Measurements from ENCODE around the gene MYNN. TPM values are rescaled to one million over a fixed set of nuclear protein-coding genes. Genes with fewer than 3 reads are reported as not detected.
A peak's percentile ranks its signal among the peaks of the same experiment; 100 is the strongest.

MYNN gene
- total RNA-seq, 1 donor from 2014 or later = 11.6 TPM

DNA sequence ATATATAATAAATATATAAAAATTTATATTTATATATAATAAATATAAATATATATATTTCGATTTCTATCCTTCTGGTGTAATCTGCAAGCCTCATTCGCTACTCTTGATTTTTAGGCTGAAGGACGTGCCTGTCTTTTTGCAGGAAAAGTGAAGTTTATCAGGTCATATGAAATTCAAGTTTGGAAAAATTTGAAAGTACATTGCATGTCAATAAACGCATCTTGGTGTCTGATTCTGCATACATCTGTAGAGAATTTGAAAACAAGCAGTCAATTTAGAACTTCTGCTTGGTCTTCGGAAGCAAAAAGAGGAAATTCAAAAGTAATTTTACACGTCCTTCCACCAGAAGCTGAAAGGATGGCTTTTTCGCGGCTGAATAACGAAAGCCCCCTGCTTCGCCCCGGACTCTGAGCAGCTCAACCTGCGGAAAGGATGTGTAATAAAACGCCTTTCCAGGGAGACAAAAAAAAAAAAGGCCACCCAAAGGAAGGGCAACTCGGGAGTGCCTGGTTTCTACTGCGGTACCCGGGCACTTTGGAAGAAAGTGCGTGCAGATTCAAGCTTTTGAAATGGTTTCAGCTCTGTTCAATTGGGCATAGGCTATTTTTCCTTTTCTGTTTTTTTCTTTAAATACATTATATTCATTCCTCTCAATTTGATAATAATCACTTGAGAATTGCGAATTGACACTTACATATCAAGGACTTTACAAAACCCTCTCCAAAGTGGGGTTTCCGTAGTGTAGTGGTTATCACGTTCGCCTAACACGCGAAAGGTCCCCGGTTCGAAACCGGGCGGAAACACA lies 1.5 kb upstream of the MYNN start:
- no peak for DNase-seq (ENCODE audit: low spot score)
- intact Hi-C loops (cut with DNase I) = loop anchor here (5.0 kb wide), 1 partner anchor 41 kb away; the partner anchor contains the start of genes LRRC34 and LRRIQ4

DNA sequence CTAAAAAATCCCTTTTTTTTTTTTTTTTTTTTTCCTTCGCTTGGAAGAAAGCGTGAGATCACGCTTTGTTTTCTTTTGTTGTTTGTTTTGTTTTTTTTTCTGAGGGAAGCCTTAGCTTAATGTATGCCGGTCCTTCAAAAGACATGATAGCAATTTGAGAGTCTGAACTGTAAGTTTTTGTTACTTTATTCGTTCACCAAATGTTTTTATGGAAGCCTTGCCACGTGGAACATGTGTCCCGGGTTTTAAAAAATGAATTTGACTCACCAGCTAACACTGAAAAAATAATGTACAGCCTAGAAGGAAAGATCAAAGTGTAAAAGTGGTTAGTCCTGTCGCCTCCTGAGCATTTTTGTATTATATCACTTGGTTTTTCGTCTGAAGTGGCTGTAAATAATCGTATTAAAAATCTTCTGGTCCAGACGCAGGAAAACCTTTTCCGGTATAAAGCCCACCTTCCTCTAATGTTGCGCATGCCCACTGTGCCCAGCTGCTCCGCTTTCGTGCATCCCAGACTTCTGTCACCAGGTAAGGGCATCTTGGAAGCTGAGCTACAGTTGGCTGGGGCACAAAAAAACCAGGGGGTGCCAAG lies 795 bp upstream of the MYNN start:
- peak; percentile 78 for DNase-seq (ENCODE audit: low spot score)

DNA sequence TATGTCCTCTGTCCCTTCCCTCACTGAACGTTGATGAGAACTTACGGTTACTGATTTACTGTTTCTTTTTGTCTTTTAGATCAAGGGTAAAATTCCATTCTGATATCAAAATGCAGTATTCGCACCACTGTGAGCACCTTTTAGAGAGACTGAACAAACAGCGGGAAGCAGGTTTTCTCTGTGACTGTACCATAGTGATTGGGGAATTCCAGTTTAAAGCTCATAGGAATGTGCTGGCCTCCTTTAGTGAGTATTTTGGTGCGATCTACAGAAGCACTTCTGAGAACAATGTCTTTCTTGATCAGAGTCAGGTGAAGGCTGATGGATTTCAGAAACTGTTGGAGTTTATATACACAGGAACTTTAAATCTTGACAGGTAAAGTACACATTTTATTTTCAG lies 990 bp downstream of the MYNN start:
- no peak for DNase-seq (ENCODE audit: low spot score)
- intact Hi-C loops (cut with DNase I) = loop anchor here (5.0 kb wide), 1 partner anchor 38 kb away; the partner anchor contains the start of genes LRRC34 and LRRIQ4

More for the DNA sequence above, 795 bp upstream of the MYNN start:
- intact Hi-C loops (cut with DNase I) = loop anchor here (5.0 kb wide), 1 partner anchor 40 kb away; the partner anchor contains the start of genes LRRC34 and LRRIQ4

DNA sequence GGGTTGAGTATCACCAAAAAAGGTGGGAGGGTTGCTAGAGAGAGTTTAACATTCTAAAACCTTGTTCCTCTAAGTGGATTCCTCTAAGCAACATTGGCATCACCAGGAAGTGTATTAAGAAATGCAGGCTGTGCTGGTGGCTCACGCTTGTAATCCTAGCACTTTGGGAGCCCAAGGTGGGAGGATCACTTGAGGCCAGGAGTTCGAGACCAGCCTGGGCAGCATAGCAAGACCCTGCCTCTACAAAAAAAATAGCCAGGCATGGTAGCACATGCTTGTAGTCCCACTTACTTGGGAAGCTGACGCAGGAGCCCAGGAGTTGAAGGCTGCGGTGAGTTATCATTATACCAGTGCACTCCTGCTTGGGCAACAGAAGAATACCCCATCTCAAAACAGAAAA lies 4.6 kb downstream of the MYNN start:
- no peak for DNase-seq (ENCODE audit: low spot score)
- intact Hi-C loops (cut with DNase I) = no loop called here

DNA sequence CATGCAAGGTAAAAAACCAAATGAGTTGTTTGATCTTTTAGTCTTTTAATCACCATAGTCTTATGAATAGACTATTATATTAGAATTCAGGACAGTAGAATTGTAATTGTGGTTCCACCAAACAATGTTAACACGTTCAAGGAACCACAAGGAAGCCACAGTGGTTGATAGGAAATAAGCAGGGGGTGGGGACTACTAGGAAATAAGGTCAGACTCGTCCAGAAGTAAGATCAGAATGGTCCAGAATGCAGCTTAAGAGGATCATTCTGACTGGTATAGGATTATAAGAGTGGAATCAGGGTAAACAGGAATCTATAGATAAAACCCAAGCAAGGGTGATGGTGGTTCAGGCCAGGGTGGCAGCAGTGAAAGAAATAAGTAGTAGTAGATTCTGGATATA lies 7.5 kb downstream of the MYNN start:
- intact Hi-C loops (cut with DNase I) = no loop called here

DNA sequence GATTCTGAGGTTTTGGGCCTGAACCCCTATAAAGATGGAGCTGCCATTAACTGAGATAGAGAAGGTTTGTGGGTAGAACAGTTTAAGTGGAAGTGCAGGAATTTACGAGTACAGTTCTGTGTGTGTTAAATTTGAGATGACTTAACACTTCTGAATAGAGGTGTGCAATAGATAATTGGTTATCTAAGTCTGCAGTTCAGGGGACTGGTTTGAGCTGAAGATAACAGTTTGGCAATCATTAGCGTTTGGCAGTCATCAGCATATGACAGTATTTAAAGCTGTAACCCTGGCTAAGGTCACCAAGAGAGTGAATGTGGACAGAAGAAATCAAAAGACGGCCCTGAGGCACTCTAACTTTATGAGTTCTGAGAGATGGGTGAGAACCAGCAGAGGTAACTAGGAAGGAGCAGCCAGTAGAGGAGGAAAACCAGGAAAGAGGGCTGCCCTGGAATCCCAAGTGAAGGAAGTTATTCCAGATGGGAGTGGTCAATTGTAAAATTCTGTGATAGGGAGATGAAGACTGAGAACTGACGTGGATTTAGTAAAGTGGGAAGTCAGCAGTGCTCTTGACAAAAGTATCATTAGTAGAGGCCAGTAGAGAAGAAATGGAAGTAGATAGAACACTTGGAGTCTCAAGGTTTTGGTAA lies 8.1 kb downstream of the MYNN start:
- intact Hi-C loops (cut with DNase I) = no loop called here
- DNase-seq (ENCODE audit: low spot score) = no peak

More for the DNA sequence above, 7.5 kb downstream of the MYNN start:
- no peak for DNase-seq (ENCODE audit: low spot score)

DNA sequence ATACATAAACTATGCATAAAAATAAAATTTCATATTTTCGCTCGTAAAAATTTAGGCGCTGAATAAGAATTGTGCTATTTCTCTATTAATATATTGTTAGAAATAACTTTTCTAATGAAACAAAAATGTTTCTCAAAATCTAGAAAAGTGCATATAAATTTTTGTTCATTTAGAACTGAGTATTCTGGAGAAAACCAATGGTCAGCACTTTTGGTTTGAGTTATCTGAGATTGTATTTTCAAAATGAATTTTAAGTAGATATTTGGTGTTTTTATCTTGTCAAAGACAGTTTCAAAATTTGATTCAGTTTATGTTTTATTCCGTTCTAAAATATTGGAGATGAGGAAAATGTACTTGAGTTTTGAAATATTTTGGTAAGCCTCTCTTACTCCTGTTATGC lies 13.9 kb downstream of the MYNN start:
- intact Hi-C loops (cut with DNase I) = no loop called here
- DNase-seq (ENCODE audit: low spot score) = no peak

DNA sequence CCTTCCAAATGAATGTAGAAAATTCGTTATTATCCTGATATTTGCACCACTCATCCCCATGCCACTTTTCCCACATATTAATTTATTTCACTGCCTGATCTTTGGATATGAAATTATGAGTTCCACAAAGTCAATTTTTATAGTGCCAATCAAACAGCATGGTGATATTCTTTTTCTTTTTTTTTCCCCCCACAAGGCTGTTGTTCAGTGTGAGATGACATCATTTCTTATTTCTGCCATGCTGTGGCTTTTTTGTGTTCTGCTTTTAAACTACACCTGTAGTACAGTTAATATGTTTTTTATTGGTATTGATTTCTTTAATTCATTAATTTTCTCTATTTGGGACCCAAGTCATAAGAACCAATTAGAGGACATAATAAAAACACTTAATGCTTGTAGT lies 14.6 kb downstream of the MYNN start:
- intact Hi-C loops (cut with DNase I) = no loop called here

DNA sequence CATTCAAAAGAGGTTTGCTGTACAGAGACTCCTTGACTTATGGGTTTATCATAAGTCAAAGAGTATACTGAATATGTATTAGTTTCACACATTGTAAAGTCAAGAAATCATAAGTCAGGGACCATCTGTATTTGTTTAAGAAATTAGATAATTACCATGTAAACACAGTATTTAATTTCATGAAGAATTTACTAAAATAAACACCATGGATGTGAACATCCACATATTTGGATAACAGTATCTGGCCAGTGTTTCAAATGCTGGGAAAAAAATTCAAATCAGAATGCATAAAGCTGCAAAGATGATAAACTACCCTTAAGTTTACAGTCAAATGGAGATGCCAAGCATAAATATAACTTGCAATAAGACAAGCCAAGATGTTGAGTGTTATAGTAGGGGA lies 17.0 kb downstream of the MYNN start:
- intact Hi-C loops (cut with DNase I) = no loop called here

More for the DNA sequence above, 14.6 kb downstream of the MYNN start:
- DNase-seq (ENCODE audit: low spot score) = no peak

DNA sequence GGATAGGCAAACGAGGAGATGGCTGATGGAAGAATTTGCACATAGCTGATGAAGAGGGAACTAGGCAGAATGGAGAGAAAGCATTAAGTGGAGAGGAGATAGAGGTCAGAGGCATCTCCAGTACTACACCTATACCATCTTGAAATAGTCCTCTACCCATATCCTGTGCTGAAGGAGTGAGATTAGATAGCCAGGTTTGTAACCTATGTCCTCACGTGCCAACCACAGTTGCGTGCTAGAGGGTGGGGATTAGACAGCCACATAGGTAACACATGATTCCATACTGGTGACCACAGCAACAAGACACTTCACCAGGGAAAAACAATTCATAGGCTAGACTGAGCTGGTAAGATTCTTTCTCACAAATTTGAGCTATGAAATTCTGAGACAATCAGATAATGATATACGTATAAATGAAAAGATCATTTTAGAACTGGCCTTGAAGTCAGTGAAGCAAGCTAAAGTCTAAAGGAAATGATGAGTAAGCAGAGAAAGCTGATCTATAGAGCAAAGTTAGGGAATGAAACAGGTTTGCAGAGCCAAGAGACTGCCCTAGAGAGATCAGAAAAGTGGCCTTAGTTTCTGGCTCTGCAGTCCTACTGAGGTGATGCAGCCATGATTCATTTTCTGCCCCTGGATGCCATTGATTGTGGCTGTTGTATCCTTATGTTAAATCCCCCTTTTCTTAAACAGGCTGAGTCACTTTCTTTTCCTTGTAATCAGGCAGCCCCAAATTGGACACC lies 17.7 kb downstream of the MYNN start:
- DNase-seq (ENCODE audit: low spot score) = no peak
- intact Hi-C loops (cut with DNase I) = no loop called here

More for the DNA sequence above, 17.0 kb downstream of the MYNN start:
- DNase-seq (ENCODE audit: low spot score) = no peak

DNA sequence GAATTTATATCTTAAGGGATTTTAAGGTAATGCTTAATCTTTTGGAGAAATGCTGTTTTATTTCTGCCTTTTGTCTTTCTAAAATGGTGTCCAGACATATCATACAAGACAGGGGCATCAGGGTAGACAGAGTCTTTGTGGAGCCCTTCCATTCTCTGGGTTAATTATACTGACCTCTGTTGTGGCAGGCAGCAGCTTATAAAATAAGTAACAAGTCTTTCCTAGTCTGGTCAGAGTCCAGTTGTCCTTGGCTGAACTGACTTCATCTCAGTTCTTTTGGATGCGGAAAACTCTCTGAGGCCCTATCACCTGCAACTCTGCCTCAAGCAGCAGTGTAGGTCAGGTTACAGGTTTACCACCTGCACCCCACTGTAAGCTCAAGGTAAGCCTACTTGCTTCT lies 19.2 kb downstream of the MYNN start:
- DNase-seq (ENCODE audit: low spot score) = no peak
- intact Hi-C loops (cut with DNase I) = no loop called here

DNA sequence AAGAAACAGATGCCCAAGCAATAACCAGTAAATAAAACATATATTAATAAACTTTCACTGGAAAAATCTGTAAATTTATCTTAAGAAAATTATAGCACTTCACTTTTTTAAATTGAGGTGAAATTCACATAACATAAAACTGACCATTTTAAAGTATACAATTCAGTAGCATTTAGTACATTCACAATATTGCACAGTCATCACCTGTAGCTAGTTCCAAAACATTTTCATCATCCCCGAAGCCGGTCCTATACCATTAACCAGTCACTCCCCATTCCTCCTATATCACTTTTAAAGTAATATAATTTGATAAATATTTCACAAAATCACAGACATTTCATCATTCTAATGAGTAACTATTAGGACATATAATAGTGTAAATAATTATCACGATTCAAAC lies 31.5 kb downstream of the MYNN start:
- intact Hi-C loops (cut with DNase I) = no loop called here
- DNase-seq (ENCODE audit: low spot score) = no peak

DNA sequence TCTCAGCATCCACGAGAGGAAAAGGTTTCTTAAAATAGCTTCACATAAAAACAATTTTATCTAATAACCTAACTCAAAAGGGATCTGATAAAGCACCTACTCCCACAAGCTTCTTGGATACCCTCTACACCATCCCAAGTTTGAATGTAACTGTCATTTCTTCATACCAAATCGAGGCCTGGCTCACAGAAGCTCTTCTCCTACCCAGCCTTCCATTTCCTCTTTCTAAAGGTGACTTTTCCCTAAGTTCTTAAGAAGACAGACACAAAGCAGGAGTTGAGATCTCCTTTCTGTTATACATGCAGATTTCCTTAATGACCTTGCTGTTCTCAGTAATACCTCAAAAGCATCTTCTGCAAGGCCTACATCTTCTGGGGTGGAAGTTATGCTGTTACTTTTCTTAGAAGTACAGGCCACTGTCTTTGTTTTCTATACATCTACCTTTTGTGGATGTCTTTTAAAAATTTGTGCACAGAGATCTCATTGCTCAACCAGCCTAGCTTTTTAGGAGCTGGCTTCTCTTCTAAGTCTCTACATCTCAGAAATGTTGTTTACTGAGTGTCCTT lies 36.1 kb downstream of the MYNN start:
- intact Hi-C loops (cut with DNase I) = no loop called here
- DNase-seq (ENCODE audit: low spot score) = no peak

DNA sequence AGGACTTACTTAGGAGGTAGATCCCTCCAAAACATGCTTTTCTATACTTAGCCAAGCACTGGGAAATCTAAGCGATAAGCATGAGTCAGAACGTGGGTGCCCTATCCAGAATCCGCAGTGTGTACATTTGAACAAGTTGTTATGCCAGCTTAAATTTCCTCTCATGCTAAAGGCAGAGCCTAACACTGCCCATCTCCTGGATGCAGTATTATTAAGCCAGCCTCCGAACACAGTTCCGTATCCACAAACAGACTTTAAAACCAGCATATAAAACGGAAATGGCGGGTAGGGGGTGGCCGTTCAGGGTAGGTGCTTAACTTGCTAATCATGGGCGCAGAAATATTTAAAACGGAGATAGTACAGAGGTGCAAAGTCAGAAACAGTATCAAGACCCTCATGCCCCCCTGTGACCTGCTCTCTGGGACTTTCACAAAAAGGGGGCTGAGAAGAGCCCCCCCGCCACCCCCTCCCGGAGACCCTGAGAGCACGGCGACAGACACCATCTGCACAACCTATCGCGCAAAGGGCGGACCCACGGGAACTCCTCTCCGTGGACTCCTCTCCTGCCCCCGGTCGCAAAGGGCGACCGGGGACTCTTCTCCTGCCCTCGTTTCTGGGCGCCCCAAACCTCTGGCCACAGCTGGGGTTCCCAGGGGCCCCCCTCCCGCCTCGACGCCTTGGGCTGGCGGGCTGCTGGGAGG lies 38.6 kb downstream of the MYNN start:
- no peak for DNase-seq (ENCODE audit: low spot score)
- intact Hi-C loops (cut with DNase I) = loop anchor here (5.0 kb wide), 1 partner anchor 39 kb away; the partner anchor contains the start of gene MYNN

DNA sequence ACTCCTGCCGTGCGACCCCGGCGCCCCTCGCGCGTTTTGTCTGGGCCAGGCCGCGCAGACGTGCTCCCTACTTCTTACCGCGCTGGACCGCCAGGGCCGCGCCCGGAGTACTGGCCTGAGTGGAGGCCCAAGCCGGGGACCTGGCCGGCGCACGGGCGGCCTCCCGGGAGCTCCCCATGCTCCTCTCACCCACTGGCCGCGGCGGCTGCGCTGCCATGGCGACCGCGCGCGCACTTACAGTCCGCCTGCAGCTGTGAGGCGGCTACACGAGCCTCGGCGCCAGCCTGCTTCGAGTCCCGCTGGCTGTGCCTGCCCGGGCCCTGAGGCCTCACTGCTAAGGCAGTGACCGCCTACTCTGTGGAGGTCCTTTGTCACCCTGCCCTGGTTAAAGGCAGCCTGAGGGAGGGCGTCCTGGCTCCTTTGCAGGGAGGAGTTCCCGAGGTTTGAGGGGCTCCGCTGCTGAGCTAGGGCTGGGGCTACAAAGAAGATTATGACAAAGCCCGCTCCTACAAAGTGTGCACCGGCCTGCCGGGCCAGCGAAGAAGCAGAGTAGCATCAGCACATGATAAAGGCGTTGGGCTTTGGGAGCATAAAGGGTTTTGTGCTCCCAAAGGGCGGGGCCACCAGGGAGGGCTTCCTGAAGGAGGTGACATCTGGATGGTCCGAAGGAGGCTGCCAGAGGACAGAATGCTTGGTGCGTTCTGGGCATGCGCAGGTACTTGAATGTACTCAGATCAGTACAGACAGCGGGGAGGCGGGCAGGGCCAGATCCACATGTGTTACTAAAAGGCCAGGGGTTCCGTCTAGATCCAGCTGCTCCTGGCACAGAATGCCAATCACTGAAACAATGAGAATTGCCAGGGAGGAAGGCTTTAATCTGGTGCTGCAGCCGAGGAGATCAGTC lies 39.4 kb downstream of the MYNN start, which contains the start of the genes LRRC34 and LRRIQ4:
TSS of gene LRRC34 (minus strand) at position 573 of the 904 bp plus-strand sequence. CDS start at position 217, 356 bp downstream.
TSS of gene LRRIQ4 (plus strand) at position 539 of the 904 bp plus-strand sequence. CDS start 9,052 bp downstream, outside the sequence.
- intact Hi-C loops (cut with DNase I) = loop anchor here (5.0 kb wide), 1 partner anchor 40 kb away; the partner anchor contains the start of gene MYNN
- peak; percentile 85 for DNase-seq (ENCODE audit: low spot score)

DNA sequence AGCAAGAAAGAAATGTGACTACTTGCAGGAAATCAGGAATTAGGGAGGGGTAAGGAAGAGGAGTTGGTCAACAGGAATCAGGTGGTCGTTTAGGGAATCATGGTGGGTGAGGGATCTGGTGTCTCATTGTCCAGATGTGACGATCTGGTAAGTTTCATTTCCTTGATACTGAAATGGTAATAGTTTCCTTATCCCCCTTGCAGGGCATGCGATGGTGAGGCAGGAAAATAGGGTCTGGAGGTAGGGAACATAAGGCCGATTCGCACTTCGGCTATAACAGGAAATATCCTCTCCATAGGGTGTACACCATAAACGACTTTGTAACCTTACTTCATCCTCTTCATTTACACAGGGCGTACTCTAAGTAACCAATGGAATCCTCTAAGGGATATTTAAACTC lies 40.1 kb downstream of the MYNN start:
- no peak for DNase-seq (ENCODE audit: low spot score)
- intact Hi-C loops (cut with DNase I) = loop anchor here (5.0 kb wide), 1 partner anchor 41 kb away; the partner anchor contains the start of gene MYNN

DNA sequence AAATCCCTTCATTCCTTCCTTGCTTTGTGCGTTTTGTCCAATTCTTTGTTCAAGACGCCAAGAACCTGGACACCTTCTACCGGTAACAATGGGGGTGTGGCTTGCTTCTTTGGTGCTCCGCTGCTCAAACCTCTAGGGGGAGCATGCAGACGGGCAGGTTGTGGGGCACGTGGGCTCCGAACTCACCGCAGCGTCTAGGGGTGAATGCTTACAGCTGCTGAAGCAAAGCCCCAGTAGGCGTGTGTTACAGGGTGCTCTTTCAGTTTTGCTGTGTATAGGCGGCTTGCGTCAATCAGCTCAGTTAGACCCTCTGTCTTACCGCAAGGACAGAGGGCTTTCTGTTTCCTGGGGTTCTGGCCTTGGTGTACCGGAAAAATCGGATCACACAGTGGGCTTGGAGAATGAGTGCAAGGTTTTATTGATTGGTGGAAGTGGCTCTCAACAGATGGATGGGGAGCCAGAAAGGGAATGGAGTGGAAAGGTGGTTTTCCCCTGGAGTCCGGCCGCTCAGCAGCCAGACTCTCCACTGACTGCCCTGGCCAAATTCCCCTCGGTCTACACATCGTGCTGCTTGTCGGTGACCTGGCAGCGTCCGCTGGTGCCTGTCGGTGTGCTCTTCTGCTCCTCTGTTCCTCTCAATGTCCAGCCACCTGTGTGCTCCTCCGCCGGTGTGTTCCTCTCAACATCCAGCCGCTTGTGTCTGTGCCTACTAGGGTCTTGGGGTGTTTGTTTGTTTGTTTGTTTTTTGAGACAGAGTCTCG lies 40.7 kb downstream of the MYNN start:
- no peak for DNase-seq (ENCODE audit: low spot score)
- intact Hi-C loops (cut with DNase I) = loop anchor here (5.0 kb wide), 1 partner anchor 42 kb away; the partner anchor contains the start of gene MYNN
